Rectal smooth muscle tissue (tissue), 1 donor: ENCODE data around the gene UMAD1.
"Not testable (repeated sequence)": the region's sequence is repeated elsewhere in the genome, so short reads cannot be mapped to it uniquely, and the experiment has no call there.

Experiments
- H3K27ac ChIP-seq: one replicate; pipeline ENCODE4 v1.7.0; 2013; ENCODE audit warnings: low read depth, low read length, inconsistent platforms
- H3K27me3 ChIP-seq: one replicate; pipeline ENCODE4 v1.7.0; 2013; ENCODE audit warnings: low read length; ENCODE audit not compliant: control insufficient read depth, insufficient read depth
- H3K36me3 ChIP-seq: one replicate; pipeline ENCODE4 v1.7.0; 2013; ENCODE audit warnings: low read length; ENCODE audit not compliant: control insufficient read depth, insufficient read depth
- H3K4me1 ChIP-seq: one replicate; pipeline ENCODE4 v1.7.0; 2013; ENCODE audit warnings: low read length; ENCODE audit not compliant: control insufficient read depth, insufficient read depth
- H3K4me3 ChIP-seq: one replicate; pipeline ENCODE4 v1.7.0; 2013; ENCODE audit warnings: low read length
- H3K9ac ChIP-seq: one replicate; pipeline ENCODE4 v1.7.0; 2013; ENCODE audit warnings: low read length

UMAD1 gene

GRCh38 chr7:7804822-7805221 is 164.3 kb downstream of the UMAD1 start:
- H3K27ac ChIP-seq, H3K27me3 ChIP-seq, H3K36me3 ChIP-seq, H3K4me3 ChIP-seq, H3K9ac ChIP-seq, H3K4me1 ChIP-seq: not testable (repeated sequence)

GRCh38 chr7:7805511-7806153 is 165.1 kb downstream of the UMAD1 start:
- Histone ChIP-seq H3K27ac (no peak overlapping the region), H3K27me3 (no peaks in the 10 kb centered on the region), H3K9ac (no peak overlapping the region), H3K4me3 (no peak overlapping the region), H3K4me1 (peaks cover 5% of the 10 kb centered on the region), H3K36me3 (no peaks in the 10 kb centered on the region)

GRCh38 chr7:7808156-7808555 is 167.6 kb downstream of the UMAD1 start:
- H3K27me3 ChIP-seq: no peaks in the 10 kb centered on the region
- H3K36me3 ChIP-seq: no peaks in the 10 kb centered on the region
- H3K9ac ChIP-seq: no peak overlapping the region
- peaks cover 5% of the 10 kb centered on the region for H3K4me1 ChIP-seq
- H3K4me3 ChIP-seq: no peak overlapping the region
- no peak overlapping the region for H3K27ac ChIP-seq

- H3K27me3 ChIP-seq: no peaks in the 10 kb centered on the region
- no peaks in the 10 kb centered on the region for H3K36me3 ChIP-seq
- no peak overlapping the region for H3K27ac ChIP-seq
- H3K9ac ChIP-seq: no peak overlapping the region
- peaks cover 5% of the 10 kb centered on the region for H3K4me1 ChIP-seq
- no peak overlapping the region for H3K4me3 ChIP-seq
These were observed 168.1 kb downstream of the UMAD1 start for GRCh38 chr7:7808626-7809025.

GRCh38 chr7:7810380-7810779 is 169.8 kb downstream of the UMAD1 start:
- Histone ChIP-seq H3K27ac (no peak overlapping the region), H3K36me3 (no peaks in the 10 kb centered on the region), H3K9ac (no peak overlapping the region), H3K4me1 (peaks cover 5% of the 10 kb centered on the region), H3K4me3 (no peak overlapping the region), H3K27me3 (no peaks in the 10 kb centered on the region)

GRCh38 chr7:7810826-7811225 is 170.3 kb downstream of the UMAD1 start:
- no peaks in the 10 kb centered on the region for H3K27me3 ChIP-seq
- H3K27ac ChIP-seq: no peak overlapping the region
- H3K9ac ChIP-seq: no peak overlapping the region
- no peak overlapping the region for H3K4me3 ChIP-seq
- no peaks in the 10 kb centered on the region for H3K36me3 ChIP-seq
- peaks cover 5% of the 10 kb centered on the region for H3K4me1 ChIP-seq

- Histone ChIP-seq H3K27ac (no peak overlapping the region), H3K36me3 (no peaks in the 10 kb centered on the region)
These were observed 171.6 kb downstream of the UMAD1 start for GRCh38 chr7:7812112-7812511.

GRCh38 chr7:7815395-7815794 is 174.8 kb downstream of the UMAD1 start:
- H3K27ac ChIP-seq: no peak overlapping the region
- no peaks in the 10 kb centered on the region for H3K36me3 ChIP-seq
- no peak overlapping the region for H3K4me3 ChIP-seq
- H3K9ac ChIP-seq: no peak overlapping the region
- H3K4me1 ChIP-seq: no peaks in the 10 kb centered on the region
- H3K27me3 ChIP-seq: no peaks in the 10 kb centered on the region

More at GRCh38 chr7:7812112-7812511, 171.6 kb downstream of the UMAD1 start:
- no peak overlapping the region for H3K9ac ChIP-seq
- H3K27me3 ChIP-seq: no peaks in the 10 kb centered on the region
- peaks cover 5% of the 10 kb centered on the region for H3K4me1 ChIP-seq
- no peak overlapping the region for H3K4me3 ChIP-seq

- no peak overlapping the region for H3K4me3 ChIP-seq
- H3K27ac ChIP-seq: no peak overlapping the region
- no peaks in the 10 kb centered on the region for H3K27me3 ChIP-seq
- H3K36me3 ChIP-seq: no peaks in the 10 kb centered on the region
- H3K9ac ChIP-seq: no peak overlapping the region
- no peaks in the 10 kb centered on the region for H3K4me1 ChIP-seq
These were observed 175.5 kb downstream of the UMAD1 start for GRCh38 chr7:7816084-7816483.

- Histone ChIP-seq H3K36me3 (no peaks in the 10 kb centered on the region), H3K4me3 (no peak overlapping the region), H3K27ac (no peak overlapping the region), H3K4me1 (no peaks in the 10 kb centered on the region), H3K9ac (no peak overlapping the region), H3K27me3 (no peaks in the 10 kb centered on the region)
These were observed 176.4 kb downstream of the UMAD1 start for GRCh38 chr7:7816816-7817536.

GRCh38 chr7:7817748-7818147 is 177.2 kb downstream of the UMAD1 start:
- H3K27me3 ChIP-seq: no peaks in the 10 kb centered on the region
- no peaks in the 10 kb centered on the region for H3K36me3 ChIP-seq
- H3K27ac ChIP-seq: no peak overlapping the region
- no peaks in the 10 kb centered on the region for H3K4me1 ChIP-seq
- H3K9ac ChIP-seq: no peak overlapping the region
- no peak overlapping the region for H3K4me3 ChIP-seq

- H3K27me3 ChIP-seq, H3K36me3 ChIP-seq, H3K9ac ChIP-seq, H3K4me1 ChIP-seq, H3K27ac ChIP-seq, H3K4me3 ChIP-seq: not testable (repeated sequence)
These were observed 177.6 kb downstream of the UMAD1 start for GRCh38 chr7:7818179-7818578.
